ENCODE measurements around the gene PREB. TPM values are rescaled to one million over a fixed set of nuclear protein-coding genes. Genes with fewer than 3 reads are reported as not detected.

PREB gene
- total and polyA plus RNA-seq, 2 of the 13 experiments (the other 11 are each of a cell fraction or from before 2014, with no cell fraction given): 112 to 192 TPM

DNA sequence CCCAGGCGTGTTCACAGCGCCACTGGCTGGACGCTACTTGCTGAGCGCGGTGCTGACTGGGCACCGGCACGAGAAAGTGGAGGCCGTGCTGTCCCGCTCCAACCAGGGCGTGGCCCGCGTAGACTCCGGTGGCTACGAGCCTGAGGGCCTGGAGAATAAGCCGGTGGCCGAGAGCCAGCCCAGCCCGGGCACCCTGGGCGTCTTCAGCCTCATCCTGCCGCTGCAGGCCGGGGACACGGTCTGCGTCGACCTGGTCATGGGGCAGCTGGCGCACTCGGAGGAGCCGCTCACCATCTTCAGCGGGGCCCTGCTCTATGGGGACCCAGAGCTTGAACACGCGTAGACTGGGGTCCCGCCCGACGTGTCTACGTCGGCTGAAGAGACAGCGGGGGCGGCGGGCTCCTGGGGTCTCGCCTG lies 48.8 kb downstream of the PREB start (continued):
- TF ChIP-seq FOXP1 (IDR thresholded peaks at IDR 0.05): no peak
- no peak for TF ChIP-seq FOXP1 (CRISPR knock-in tag; IDR thresholded peaks at IDR 0.05)
- TF ChIP-seq GLMP (CRISPR knock-in tag; IDR thresholded peaks at IDR 0.05; ENCODE audit: borderline replicate concordance): no peak
- no peak for TF ChIP-seq KAT8 (CRISPR knock-in tag; IDR thresholded peaks at IDR 0.05)
- TF ChIP-seq ZNF335 (CRISPR knock-in tag; IDR thresholded peaks at IDR 0.05): no peak
- no peak for TF ChIP-seq ZNF543 (CRISPR knock-in tag; IDR thresholded peaks at IDR 0.05)
- no peak for TF ChIP-seq ZNF589 (CRISPR knock-in tag; conservative IDR thresholded peaks at IDR 0.05)
- no peak for TF ChIP-seq ZNF570 (CRISPR knock-in tag; IDR thresholded peaks at IDR 0.05; ENCODE audit: borderline replicate concordance)
- TF ChIP-seq HBP1 (CRISPR knock-in tag; IDR thresholded peaks at IDR 0.05; ENCODE audit: low read depth): no peak
- TF ChIP-seq MZF1 (CRISPR knock-in tag; IDR thresholded peaks at IDR 0.05; ENCODE audit: borderline replicate concordance): peak; percentile 92; the same call in 1 of the 2 replicates
- TF ChIP-seq PRPF4 (IDR thresholded peaks at IDR 0.05; ENCODE audit: low read depth, low read length, poor library complexity, severe bottlenecking): peak; percentile 55
- TF ChIP-seq IRF2 (CRISPR knock-in tag; IDR thresholded peaks at IDR 0.05): no peak
- no peak for TF ChIP-seq ELK4 (CRISPR knock-in tag; IDR thresholded peaks at IDR 0.05; ENCODE audit: borderline replicate concordance)
- no peak for TF ChIP-seq CBX2 (IDR thresholded peaks at IDR 0.05; ENCODE audit: low read depth, low read length)
- TF ChIP-seq CBX2 (CRISPR knock-in tag; IDR thresholded peaks at IDR 0.05; ENCODE audit: low read depth): no peak
- TF ChIP-seq TBX3 (IDR thresholded peaks at IDR 0.05; ENCODE audit: borderline replicate concordance): no peak
- TF ChIP-seq ZNF496 (CRISPR knock-in tag; IDR thresholded peaks at IDR 0.05; ENCODE audit: insufficient replicate concordance): no peak
- no peak for TF ChIP-seq POLR2G (IDR thresholded peaks at IDR 0.05; ENCODE audit: low read depth, low read length)
- peak; percentile 27 for TF ChIP-seq RBM39 (IDR thresholded peaks at IDR 0.05; ENCODE audit: low read depth, low read length, poor library complexity, severe bottlenecking)
- TF ChIP-seq, protein P1, sequence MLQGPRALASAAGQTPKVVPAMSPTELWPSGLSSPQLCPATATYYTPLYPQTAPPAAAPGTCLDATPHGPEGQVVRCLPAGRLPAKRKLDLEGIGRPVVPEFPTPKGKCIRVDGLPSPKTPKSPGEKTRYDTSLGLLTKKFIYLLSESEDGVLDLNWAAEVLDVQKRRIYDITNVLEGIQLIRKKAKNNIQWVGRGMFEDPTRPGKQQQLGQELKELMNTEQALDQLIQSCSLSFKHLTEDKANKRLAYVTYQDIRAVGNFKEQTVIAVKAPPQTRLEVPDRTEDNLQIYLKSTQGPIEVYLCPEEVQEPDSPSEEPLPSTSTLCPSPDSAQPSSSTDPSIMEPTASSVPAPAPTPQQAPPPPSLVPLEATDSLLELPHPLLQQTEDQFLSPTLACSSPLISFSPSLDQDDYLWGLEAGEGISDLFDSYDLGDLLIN (CRISPR knock-in tag; IDR thresholded peaks at IDR 0.05; ENCODE audit: borderline replicate concordance): no peak
- no peak for TF ChIP-seq PCBP1 (IDR thresholded peaks at IDR 0.05; ENCODE audit: borderline replicate concordance, low read depth, low read length)
- no peak for TF ChIP-seq ONECUT2 (CRISPR knock-in tag; IDR thresholded peaks at IDR 0.05)
- TF ChIP-seq ZNF687 (CRISPR knock-in tag; IDR thresholded peaks at IDR 0.05): peak; percentile 37

Data from HepG2 (cell line).